KOPT-K1 (cell line): ENCODE measurements around the gene FZD1.

Experiments
- H3K27ac ChIP-seq: fragments of 200-600 bp; sonication (generic); 2 replicates; pipeline ENCODE4 v1.5.1; 2016; ENCODE audit warnings: antibody characterized with exemption, mild to moderate bottlenecking, low read depth, low read length; ENCODE audit not compliant: poor library complexity, severe bottlenecking
- H3K36me3 ChIP-seq: fragments of 200-600 bp; sonication (generic); 2 replicates; pipeline ENCODE4 v1.5.1; 2017; ENCODE audit warnings: antibody characterized with exemption, mild to moderate bottlenecking, low read length, moderate library complexity; ENCODE audit not compliant: insufficient read depth
- H3K9me3 ChIP-seq: fragments of 200-600 bp; sonication (generic); 2 replicates; pipeline ENCODE4 v1.5.1; 2017; ENCODE audit warnings: antibody characterized with exemption, low read length, mild to moderate bottlenecking; ENCODE audit not compliant: insufficient read depth, poor library complexity, severe bottlenecking

The FZD1 gene

GRCh38 chr7:91248996-91249395 lies 15.2 kb upstream of the FZD1 start:
- H3K9me3 ChIP-seq, result no peaks in the 10 kb centered on the region
- no peaks in the 10 kb centered on the region for H3K36me3 ChIP-seq
- no peak overlapping the region for H3K27ac ChIP-seq

- H3K27ac ChIP-seq, result no peak overlapping the region
- H3K9me3 ChIP-seq, result no peaks in the 10 kb centered on the region
Observed at GRCh38 chr7:91249506-91250233, 14.6 kb upstream of the FZD1 start.

GRCh38 chr7:91250706-91251105 lies 13.5 kb upstream of the FZD1 start:
- no peaks in the 10 kb centered on the region for H3K9me3 ChIP-seq
- no peak overlapping the region for H3K27ac ChIP-seq
- no peaks in the 10 kb centered on the region for H3K36me3 ChIP-seq

More at GRCh38 chr7:91249506-91250233, 14.6 kb upstream of the FZD1 start:
- no peaks in the 10 kb centered on the region for H3K36me3 ChIP-seq

- H3K36me3 ChIP-seq, result no peaks in the 10 kb centered on the region
- no peak overlapping the region for H3K27ac ChIP-seq
- H3K9me3 ChIP-seq, result peaks cover 7% of the 10 kb centered on the region
Observed at GRCh38 chr7:91251877-91252276, 12.4 kb upstream of the FZD1 start.

GRCh38 chr7:91263384-91264045 lies 718 bp upstream of the FZD1 start:
- H3K9me3 ChIP-seq, result no peaks in the 10 kb centered on the region
- no peaks in the 10 kb centered on the region for H3K36me3 ChIP-seq
- H3K27ac ChIP-seq, result no peak overlapping the region

- Histone ChIP-seq H3K36me3 (no peaks in the 10 kb centered on the region), H3K9me3 (no peaks in the 10 kb centered on the region), H3K27ac (no peak overlapping the region)
Observed at GRCh38 chr7:91264924-91265681, 870 bp downstream of the FZD1 start.

GRCh38 chr7:91265693-91266066 lies 1.4 kb downstream of the FZD1 start:
- Histone ChIP-seq H3K27ac (no peak overlapping the region), H3K36me3 (no peaks in the 10 kb centered on the region), H3K9me3 (no peaks in the 10 kb centered on the region)

- no peak overlapping the region for H3K27ac ChIP-seq
- no peaks in the 10 kb centered on the region for H3K9me3 ChIP-seq
- H3K36me3 ChIP-seq, result no peaks in the 10 kb centered on the region
Observed at GRCh38 chr7:91266067-91266688, 1.9 kb downstream of the FZD1 start.

GRCh38 chr7:91266689-91267090 lies 2.5 kb downstream of the FZD1 start:
- H3K27ac ChIP-seq, result no peak overlapping the region
- H3K9me3 ChIP-seq, result no peaks in the 10 kb centered on the region
- no peaks in the 10 kb centered on the region for H3K36me3 ChIP-seq

- H3K9me3 ChIP-seq, result no peaks in the 10 kb centered on the region
- no peaks in the 10 kb centered on the region for H3K36me3 ChIP-seq
- no peak overlapping the region for H3K27ac ChIP-seq
Observed at GRCh38 chr7:91267171-91267955, 3.1 kb downstream of the FZD1 start.

GRCh38 chr7:91270372-91270771 lies 6.1 kb downstream of the FZD1 start:
- Histone ChIP-seq H3K27ac (no peak overlapping the region), H3K36me3 (no peaks in the 10 kb centered on the region), H3K9me3 (no peaks in the 10 kb centered on the region)

GRCh38 chr7:91276909-91277308 lies 12.7 kb downstream of the FZD1 start:
- no peaks in the 10 kb centered on the region for H3K36me3 ChIP-seq
- H3K27ac ChIP-seq, result no peak overlapping the region
- H3K9me3 ChIP-seq, result no peaks in the 10 kb centered on the region

- Histone ChIP-seq H3K9me3 (no peaks in the 10 kb centered on the region), H3K27ac (no peak overlapping the region), H3K36me3 (no peaks in the 10 kb centered on the region)
Observed at GRCh38 chr7:91280185-91280584, 16.0 kb downstream of the FZD1 start.

- Histone ChIP-seq H3K27ac (no peak overlapping the region), H3K9me3 (no peaks in the 10 kb centered on the region), H3K36me3 (no peaks in the 10 kb centered on the region)
Observed at GRCh38 chr7:91280604-91281003, 16.4 kb downstream of the FZD1 start.
